HG03108 (cell line): ENCODE results near the gene PUSL1.

Experiments used
- ATAC-seq: cut with Tn5 transposase; IDR thresholded peaks from one replicate; pipeline ENCODE4 v1.9.1; 2021; ENCODE audit warnings: moderate library complexity; ENCODE audit not compliant: unreplicated experiment

PUSL1 gene, protein sequence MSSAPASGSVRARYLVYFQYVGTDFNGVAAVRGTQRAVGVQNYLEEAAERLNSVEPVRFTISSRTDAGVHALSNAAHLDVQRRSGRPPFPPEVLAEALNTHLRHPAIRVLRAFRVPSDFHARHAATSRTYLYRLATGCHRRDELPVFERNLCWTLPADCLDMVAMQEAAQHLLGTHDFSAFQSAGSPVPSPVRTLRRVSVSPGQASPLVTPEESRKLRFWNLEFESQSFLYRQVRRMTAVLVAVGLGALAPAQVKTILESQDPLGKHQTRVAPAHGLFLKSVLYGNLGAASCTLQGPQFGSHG

GRCh38 chr1:1307923-1308755 lies at the start of gene PUSL1, which contains the start of gene ACAP3:
PUSL1 (plus strand) TSS chr1:1308597; CDS start chr1:1308644, 47 bp downstream.
ACAP3 (minus strand) TSS chr1:1307930; CDS start chr1:1307815, 115 bp downstream.
- ATAC-seq, result peak; percentile 49

GRCh38 chr1:1259119-1259488 lies 49.3 kb upstream of the PUSL1 start:
- ATAC-seq, result no peak

DNA sequence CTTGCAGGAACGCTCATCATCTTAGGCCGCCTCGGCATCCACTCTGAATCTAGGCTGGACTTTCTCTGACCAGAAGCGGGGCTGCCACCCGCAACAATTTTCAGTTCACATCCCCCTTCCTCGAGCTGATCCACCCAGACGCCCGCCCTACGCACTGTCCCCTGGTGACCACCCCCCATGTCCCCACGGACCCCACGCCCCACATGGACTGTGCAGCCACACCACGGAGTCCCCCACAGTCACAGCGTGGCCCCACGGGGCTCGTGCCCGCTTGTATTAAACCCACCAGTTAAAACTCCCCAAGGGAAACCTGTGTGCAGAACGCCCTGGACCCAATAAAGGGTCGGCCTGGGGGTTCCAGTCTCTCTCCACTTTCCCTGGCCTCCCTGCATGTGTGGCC lies 48.9 kb upstream of the PUSL1 start:
- ATAC-seq, result no peak

- ATAC-seq, result no peak
These were observed 48.3 kb upstream of the PUSL1 start for GRCh38 chr1:1259951-1260600.

DNA sequence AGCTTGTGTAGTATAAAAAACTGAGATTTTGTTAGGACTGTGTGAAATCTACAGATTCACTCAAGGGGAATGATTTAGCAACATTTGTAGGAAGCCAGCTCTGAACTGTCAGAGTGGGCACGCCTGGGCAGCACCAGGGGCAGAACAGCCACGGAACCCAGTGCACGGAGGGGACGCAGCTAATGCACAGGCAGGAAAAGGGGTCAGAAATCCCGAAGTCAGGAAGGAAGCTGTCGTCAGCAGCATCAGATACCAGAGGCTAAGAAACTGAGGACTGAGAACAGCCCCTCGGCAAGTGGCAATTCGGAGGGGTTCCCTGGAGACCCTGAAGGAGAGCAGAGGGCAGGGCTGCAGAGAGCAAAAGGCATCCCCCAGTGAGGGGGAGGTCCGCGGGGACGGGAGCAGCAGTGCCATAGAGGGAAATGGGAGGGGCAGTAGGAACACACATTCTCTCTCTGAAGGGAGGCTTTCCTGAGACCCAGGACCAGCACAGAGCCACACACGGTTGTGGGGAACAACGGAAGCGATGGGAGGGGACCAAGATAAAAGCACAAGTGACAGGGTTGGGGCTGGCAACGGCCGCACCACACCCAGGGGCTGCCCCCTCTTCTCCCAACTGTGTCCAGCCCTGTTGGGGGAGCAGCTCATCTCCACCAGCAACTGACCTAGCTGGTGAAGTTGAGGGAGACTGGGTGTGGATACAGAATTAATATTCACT lies 47.4 kb upstream of the PUSL1 start:
- no peak for ATAC-seq

DNA sequence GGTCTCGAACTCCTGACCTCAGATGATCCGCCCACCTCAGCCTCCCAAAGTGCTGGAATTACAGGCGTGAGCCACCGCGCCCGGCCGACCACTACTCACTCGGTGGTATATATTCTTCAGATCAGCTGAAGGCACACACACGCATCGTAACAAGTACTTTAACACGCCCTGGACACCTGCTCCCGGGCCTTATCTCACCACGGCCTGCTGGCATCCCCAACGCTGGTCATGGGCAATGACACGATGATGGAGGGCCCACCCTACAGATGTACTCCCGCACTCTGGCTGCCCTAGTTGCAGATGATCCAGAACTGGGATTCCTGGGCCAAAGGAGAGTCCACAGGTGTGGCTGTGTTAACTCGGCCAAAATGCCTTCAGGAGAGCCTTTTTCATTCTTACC lies 46.3 kb upstream of the PUSL1 start:
- ATAC-seq, result no peak

DNA sequence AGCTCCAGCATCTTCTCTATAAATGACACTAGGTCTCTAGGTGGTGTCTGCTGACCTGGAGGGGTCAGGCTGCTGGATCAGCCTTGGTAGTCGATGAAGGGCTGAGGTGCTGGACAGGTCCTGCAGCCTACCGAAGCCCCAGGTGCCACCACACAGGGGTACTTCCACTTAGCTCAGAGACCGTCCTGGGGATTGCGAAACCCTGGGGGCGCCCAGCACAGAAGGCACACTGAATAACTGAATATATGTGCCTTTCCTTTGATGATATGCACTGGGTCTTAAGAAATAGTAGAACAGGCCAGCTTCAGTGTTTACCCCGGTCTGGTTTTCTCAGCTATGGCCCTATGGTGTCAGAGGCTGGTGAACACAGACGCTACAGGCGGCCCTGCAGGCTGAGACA lies 45.6 kb upstream of the PUSL1 start:
- ATAC-seq, result no peak

GRCh38 chr1:1264026-1264425 lies 44.4 kb upstream of the PUSL1 start:
- ATAC-seq, result no peak

- ATAC-seq, result no peak
These were observed 43.5 kb upstream of the PUSL1 start for GRCh38 chr1:1264868-1265272.

DNA sequence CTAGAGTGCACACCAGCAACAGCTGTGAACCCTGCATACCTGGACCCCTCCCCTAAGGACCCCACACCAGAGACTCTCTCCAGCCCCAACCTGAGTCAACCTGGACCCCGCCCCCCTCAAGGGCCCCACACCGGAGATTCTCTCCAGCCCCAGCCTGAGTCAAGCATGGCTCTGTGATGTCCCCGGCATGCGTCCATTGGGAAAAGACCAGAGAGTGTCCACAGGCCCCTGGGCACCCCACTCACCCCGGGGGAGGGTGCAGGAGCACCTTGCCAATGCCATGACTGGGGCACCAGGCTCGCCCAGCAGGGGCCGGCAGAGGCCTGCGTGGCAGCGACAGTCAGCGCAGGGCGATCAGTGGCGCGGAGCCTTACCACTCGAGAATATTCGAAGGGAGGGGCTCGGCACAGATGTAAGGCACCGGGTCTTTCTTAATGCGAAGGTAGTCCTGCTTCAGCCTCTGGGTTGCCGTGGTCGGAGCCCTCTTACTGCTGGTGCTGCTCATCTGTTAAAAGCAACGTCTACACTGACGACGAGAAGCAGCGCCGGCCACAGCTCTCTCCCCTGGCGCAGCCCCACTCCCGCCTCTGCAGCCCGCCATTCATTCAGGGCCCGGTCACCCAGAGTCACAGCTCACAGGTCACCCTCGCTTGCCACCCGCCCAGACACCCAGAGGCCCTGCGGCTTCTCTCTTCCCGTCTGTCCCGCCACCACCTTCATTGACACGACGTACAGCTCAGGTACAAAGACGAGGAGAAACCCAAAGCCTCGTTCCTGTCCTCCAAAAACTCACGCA lies 40.7 kb upstream of the PUSL1 start:
- ATAC-seq, result no peak

- no peak for ATAC-seq
These were observed 40.1 kb upstream of the PUSL1 start for GRCh38 chr1:1268284-1268682.

DNA sequence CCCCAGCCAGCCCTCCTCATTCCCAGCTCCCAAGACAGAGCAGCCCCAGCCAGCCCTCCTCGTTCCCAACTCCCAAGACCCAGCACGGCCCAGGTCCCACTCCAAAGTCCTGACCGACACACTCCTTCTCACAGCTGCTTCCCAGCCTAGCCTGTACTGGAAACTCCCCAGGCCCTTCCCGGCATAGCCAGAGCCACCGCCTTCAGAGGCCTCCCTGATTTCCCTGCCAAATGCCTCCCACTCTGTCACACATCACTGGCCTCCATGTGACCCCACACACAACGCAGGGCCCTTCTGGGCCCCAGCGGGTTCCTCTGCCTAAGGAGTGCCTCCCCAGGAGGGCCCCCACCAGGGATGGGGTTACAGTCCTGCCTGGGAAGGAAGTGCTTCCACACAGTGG lies 37.6 kb upstream of the PUSL1 start:
- no peak for ATAC-seq

DNA sequence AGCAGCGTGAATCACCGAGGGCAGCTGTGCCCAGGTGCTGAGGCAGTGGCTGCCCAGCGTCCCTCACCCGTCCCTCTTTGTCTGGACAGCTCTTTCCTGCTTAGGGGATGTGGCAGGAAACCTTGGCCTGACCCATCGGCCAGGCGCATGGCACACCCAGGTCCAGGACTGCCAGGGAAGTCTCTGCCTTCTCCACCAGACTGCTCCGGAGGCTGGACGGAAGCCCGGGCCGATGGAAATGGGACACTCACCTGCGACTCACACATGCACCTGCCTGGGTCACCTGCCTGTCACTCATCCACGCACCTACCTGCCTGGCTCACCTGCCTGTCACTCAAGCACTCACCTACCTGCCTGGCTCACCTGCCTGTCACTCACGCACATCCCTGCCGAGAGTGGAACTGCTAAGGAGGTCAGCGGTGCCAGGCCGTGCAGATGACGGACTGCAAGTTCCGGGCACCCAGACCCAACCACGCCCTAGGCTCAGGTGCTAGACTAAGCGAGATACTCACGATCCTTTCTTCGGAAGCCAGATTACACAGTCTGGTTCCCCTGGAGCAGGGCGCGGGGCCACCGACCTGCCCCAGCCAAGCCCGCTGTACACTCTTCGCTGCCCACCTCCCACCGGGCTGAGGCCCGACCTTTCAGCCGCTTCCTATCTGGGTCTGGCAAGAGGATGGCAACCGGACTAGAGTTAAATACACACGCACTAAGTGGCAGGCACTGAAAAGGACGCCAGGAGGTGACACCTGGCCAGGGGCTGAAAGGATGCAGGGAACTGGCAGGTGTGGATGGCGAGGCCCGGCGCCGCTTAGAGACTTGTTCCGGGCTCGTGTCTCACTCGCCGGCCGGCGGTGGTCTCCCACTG lies 35.8 kb upstream of the PUSL1 start:
- no peak for ATAC-seq

DNA sequence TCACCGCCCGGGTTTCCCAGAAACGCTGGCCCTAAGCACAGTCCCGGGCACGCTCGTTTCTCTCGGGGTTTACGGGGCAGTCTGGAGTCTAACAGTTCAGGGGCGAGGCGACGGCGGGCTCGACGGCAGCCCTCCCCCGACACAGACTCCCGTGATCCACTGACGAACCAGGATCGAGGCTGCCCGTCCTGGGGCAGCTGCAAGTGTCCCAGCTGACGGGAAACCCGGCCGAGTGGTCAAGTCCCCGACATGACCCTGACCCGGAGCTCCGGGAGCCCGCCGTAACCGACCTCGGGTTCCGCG lies 35.2 kb upstream of the PUSL1 start:
- ATAC-seq, result peak; percentile 13

GRCh38 chr1:1273512-1274298 lies 34.7 kb upstream of the PUSL1 start, which contains the start of gene UBE2J2:
UBE2J2 (minus strand) TSS chr1:1273854; CDS start chr1:1267992, 5,862 bp downstream.
- ATAC-seq, result peak; percentile 75

DNA sequence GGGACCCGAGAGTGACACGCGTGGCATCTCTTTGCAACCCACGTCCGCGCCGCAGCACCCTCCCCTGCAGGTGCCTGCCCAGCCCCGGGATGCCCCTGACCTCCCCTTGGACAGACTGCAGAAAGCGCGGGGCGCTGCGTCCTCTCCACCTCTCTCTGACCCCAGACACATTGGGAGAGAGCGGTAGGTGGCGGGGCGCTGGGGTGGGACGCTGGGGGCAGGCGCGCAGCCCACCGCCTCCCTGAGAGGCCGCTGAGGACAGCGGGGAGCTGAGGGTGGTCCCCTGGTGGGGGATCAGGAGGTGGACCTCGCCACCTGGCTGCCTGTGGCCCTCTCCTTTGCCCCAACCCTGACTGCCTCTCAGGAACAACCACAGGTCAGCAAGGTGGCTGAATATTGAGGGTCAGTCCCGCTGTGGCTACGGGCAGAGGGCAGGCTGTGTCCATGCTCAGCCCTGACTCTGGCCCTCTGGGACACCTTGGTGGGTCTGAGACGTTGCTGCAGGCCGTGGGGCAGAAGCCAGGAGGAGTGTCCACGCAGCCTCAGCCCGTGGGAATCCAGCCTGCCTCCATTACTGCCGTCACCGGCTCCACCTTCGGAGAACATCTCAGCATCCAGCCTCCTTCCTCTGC lies 34.0 kb upstream of the PUSL1 start:
- peak; percentile 10 for ATAC-seq

DNA sequence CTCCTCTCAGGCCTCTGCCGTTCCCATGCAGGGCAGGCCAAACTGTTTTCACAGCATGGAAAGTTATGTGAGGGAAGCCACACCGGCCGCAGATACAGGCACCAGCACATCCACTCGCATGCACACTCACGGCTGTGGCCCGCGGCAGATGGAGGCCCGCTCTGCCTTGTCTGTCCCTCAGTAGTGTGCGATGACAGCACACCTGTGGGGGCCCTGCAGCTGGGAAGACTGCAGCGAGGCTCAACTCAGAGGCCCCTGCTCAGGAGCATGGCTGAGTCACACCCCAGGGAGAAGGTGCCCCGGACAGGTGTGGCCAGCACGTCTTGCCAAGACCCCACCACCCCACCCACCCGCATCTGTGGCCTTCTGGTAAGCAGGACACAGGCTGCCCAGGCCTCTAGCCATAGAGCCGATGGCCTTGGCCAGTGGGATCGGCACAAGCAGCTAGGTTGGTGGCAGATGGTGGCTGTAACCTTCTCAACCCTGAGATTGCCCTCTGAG lies 33.4 kb upstream of the PUSL1 start:
- ATAC-seq, result no peak

DNA sequence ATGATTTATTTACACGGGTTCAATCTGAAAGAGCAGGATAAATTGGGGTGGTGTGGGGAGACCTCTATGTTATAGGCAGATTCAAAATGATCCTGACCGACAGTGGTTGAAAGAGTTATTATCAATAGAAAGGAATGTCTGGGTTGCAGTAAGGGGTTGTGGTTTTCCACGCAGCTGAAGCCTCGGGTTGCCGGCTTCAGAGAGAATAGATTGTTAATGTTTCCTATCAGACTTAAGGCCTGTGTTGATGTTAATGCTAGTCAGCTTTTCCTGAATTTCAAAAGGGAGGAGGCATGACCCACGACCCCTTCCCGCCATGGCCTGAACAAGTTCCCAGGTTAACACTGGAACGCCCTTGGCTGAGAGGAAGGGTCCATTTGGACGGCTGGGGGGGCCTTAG lies 32.6 kb upstream of the PUSL1 start:
- no peak for ATAC-seq
